GM19025 (cell line): Measurements from ENCODE around the gene C16orf46.

Experiments
- ATAC-seq: cut with Tn5 transposase; IDR thresholded peaks from one replicate; pipeline ENCODE4 v1.9.1; 2021; ENCODE audit warnings: mild to moderate bottlenecking, low read depth, moderate library complexity; ENCODE audit not compliant: unreplicated experiment

Gene C16orf46

DNA sequence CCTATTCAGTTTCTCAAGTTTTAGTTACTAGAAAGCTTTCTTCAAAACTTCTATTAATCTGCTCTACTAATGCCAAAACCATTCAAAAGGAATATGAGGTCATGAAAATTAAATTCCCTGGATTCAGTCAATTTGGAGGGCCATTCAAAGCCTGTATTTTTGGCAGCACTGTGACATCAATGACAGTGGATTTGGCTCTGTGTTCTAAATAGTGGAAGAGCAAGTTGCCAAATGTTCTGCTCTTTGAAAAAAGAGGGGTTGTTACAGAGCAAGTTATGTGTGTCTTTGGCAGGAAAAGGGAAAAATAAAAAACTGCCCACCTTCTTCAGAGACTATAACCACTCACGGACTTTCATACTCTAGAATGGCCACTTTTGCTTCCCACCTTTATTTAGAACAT, 3.2 kb upstream of the C16orf46 start:
- ATAC-seq: no peak

DNA sequence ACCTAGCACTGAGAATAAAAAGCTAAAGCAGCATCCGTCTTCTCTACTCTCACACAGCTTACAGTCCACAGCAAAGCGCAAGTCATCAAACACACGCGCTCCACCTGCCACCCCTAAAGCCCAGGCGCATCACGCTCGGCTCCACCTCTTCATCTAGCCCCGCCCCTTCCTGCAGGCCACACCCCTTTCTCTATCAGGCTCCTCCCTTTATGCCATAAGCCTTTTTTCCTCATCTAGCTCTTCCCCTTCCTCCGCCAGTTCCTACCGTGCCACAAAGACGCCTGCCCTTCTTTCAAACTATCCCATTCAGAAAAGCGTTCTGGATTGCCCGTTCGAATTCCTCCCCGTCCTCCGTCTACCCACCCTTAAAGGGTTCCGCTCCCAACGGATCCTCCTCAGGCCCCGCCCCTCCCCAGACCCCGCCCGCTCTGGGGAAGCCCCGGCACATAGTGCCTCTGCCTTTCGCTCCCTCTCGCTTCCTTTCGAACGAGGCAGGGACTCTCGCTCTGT, 417 bp downstream of the C16orf46 start:
- peak; percentile 83 for ATAC-seq

DNA sequence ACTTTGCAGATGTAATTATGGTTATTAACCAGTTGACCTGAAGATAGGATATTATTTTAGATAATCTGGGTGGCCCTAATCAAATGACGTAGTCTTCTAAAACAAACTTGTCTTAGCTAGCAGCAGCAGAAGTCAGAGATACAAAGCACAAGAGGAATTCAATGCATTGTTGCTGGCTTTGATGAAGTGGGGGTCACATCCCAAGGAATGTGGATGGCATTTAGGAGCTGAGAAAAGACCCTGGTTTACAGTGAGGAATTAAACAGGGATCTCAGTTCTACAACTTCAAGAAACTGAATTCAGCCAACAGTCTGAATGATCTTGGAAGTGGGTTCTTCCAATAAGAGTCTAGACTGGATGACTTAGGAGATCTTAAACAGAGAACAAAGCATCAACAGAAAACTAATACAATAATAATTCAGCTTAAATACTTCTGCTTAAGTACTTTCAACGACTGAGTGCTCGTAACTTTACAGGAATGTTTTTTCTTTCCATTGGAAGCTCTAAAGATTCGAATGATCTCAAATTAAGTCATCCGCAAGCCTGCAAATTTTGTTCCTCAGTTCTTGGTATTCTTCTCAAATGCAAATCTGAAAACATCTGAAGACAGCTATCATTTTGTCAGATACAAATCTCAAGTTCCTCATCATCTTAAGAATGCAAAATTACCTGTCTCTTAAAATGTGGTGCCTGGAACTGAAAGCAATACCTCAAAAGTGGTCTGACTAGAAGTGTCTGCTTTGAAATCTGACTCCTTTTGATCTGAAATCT, 3.3 kb downstream of the C16orf46 start:
- no peak for ATAC-seq

DNA sequence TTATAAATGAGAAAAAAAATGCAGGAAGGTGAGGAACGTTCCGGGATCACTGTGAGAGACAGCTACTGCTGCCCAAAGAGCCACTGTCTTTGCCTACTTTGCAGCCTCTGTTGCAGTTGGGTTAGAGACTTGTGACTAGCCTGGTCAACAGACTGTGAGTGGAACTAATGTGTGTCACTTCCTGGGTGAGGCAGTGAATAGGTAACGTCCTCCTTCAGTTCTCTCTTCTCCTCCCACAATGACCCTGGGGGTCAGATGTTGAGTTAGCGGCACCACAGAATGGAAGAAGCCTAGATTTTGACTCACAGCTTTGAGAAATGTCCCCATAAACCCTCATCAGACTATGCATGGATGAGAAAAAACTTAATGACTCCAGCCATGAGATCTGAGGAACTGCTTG, 5.2 kb downstream of the C16orf46 start:
- ATAC-seq: no peak

DNA sequence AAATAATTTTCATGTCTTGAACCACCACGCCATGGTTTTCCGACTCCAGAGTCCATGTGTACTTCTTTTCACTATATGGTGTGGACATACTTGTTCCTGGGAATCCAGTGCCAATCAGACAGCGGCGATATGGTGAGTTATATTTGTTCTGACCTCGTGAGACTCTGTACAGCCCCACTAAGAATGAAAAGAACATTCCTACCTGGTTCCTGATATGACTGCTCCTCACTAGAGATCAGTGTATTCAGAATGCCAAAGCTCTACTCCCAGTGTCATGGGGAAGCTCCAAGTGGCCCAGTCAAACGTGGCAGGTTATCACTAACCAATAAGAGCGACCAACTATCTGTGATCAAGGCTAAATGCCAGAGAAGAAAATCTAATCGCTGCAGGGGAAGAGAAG, 6.1 kb downstream of the C16orf46 start:
- ATAC-seq: no peak

DNA sequence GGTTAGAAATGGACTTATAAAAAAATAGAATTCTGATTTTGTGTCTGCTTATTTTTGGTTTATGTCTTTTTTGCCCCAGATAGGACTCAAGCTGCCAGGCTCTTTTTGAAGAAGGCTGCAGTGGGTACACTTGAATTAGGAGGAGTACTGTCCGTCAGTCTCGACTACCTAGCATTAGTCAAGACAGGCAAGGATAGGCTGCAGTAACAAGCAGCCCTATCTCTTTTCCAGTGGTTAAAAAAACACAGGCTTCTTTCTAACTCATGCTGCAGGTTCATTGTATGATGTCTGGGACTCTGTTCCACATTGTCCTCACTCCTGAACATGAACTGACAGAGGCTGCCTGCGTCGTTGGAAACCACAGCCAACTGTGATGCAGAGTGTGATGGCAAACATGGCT, 8.0 kb downstream of the C16orf46 start:
- ATAC-seq: no peak

DNA sequence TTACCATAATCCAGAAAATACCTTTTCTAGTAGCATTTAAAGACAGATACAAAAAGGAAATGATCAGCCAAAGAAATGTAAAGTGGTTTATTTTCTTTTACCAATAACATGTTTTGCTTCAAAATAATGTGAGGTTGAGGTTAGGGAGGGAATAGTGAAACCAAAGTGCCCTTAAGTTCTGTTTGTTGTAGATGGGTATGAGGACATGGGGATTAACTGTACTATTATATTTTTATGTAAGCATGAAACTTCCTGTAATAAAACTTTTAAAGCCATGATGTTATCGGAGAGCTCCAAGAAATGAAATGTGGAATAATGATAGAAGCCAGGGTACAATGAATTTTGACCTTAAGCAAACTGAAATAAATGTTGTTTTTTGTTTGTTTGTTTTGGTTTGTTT, 9.9 kb downstream of the C16orf46 start:
- ATAC-seq: no peak

DNA sequence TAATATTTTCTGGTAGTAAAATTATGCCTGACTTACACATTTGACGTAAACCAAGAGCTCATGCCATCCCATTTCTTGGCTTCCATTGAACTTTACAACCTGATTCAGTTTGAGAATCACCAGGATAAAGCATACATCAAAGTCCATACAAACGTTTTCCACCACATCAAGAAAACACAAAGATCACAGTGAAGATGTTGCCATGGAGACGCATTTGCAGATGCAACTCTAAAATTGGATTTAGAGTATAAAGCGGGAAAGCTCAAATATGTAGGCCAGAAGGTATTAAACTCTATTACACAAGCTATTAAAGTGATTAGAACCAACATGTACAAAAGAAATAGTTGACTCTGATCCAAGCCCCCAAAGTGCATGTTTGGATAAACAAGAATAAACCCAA, 10.4 kb downstream of the C16orf46 start:
- no peak for ATAC-seq

DNA sequence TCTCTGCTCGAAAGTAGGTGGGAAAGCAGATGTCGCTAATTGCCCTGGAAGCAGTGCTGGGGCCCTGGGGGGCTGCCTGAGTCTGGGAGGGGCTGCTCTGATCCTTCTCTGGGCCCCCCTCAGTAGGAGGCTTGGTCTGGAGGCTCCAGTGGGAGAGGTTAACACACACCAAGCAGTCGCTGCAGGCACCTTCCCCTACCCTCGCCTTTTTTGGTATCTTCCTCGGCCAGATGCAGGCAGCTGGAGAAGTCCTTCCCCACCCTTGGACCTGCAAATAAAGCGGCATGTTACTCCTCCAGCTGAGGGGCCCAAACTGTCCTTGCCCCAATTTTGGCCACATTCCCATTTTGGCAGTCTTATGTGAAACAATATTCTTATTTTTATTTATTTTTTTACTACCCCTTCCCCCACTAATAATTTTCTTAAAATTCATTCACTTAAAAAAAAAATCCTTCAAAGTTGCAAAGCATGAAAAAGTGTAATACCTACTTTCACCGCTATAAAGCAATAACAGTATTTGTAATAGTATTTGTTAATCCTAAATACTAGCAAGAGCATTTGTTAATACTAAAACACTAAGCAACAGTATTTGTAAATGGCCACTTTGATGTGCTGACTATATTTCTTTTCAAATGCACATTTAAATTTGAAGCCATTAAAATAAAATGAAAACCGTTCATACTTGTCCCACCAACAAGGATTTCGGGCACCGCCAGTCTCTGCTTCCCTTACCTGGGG, 15.0 kb downstream of the C16orf46 start:
- no peak for ATAC-seq

DNA sequence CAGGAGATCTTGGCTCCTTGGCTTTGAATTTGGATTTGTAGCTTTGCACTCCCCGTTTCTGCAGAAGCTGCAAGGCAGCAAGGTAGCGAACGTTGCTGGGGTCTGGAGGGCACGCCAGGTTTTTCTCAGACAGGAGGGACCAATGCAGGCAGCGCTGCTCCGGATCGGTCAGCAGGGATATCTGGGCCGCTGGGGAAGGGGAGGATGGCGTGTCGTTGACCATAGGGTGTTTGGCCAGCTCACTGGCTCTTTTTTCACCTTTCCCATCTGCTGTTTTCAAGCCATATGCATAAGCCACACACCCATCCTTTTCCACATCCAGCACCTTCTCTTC, 15.8 kb downstream of the C16orf46 start:
- no peak for ATAC-seq

DNA sequence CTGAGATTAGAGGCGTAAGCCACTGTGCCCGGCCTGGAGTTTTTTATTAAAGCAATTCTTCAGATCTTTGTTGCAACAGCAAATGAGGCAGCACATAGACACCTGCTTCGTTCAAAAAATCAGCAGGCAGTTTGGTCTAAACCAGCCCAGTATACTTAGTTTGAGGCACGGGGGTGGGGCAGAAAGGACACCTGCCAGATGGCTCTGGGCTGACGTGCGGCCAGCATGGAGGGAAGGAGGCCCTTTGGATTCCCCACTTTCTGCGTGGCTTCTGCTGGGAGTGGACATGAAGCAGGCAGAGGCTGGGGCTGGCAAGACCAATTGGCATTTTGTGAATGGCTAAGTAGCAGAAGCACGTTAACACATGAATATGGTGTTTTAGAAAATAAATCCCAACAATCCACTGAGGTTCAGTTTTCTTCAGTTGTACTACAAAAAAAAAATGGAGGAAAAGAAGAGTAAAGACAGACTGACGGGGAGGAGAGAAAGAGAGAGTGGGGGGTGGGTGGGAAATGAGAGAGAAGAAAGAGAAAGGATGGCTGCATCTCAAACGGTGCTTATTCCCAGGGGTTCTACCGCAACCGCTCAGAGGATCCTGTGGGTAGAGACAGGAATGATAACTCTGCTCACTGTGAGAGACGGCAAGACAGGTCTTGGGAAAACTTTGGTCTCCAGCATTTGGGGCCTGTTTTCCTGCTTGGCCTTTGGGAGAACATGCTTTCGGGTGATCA, 16.3 kb downstream of the C16orf46 start:
- ATAC-seq: no peak

DNA sequence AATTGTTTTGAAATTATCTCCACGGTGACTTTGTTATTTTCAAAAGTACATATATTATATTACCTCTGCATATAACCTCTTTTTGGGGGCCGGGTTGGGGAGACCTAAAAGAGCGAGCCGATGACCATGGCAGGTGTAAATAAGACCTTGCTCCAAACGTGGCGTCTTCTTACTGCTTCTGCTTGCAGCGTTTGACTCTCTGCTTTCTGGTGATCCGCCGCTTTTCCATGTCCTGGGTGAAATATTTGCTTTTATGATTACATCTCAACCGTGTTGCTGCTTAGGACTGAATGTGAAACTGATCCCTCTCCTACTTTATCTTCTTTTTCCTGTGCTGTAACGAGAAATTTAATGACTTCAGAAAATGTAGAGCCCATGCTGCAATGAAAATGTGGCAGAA, 23.3 kb downstream of the C16orf46 start:
- ATAC-seq: no peak

DNA sequence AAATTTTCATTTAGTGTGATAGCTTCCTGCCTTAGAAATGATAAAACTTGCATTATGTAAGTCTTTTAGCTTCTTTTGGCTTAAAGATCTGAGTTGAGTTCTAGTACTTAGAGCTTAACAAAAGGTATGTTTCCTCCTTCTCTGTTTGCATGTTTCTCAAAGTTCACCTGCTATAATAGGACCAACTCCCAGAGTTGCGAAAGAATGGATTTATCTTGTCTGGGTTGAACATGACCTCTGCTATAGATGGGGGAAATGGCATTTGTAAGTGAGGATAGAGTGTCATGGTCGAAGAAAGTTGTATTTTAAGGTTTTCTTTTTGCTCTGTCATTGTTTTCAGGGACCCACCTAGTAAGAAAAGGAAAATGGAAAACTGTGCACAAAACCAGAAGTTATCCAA, 34.2 kb downstream of the C16orf46 start:
- no peak for ATAC-seq

DNA sequence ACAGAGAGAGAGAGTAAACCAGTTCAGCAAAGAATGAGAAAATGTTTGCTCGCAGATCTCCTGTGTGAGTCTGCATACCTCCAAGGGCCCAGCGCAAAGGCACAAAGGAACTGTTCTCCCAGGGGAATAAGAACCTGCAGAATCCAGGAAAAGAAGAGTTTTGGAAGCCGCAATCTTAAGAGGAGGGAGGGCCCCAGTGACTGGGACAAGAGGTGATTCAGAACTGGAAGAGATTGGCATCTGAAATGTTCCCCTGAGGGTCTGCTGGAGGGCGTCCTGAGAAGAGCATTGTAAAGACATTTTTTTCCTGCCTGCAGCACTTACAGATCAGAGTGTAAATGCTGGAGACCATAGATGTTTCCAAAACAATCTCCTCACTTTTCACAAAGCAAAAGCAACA, 35.3 kb downstream of the C16orf46 start:
- ATAC-seq: no peak

DNA sequence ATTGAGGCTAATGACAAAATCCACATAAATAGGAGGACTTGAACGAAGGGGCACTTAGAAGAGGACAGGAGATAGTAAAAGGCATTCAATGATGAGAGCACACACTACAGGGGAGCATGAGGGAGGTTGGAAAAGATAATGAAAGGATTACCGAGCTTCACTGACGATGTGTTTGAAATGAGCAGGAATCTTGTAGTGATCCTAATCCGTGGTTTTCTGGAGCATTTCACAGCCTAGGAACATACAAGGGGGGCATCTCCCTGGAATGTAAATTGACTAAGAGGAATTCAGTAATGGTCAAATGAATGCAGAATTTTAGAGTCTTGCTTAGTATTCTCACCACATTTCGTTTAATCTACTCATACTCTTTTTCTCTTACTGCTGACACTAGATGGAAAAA, 36.2 kb downstream of the C16orf46 start:
- ATAC-seq: no peak

DNA sequence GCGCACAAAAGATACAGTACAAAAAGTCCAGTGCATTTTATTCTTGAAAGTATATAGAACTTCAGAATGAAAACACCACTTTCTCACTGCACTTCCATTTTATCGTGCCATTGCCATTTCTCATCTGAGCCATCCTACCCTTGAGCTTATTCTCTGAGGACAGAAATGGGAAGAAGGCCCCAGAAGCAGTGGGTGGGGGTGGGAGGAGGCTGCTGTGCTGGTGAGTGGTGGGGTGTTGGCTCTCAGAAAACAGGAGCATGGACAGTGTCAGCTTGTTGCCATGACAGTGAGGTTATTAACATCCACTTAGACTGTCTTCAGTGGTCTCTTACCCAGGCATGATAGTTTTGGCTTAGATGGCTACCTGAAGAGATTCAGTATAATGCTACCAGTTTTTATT, 36.9 kb downstream of the C16orf46 start:
- no peak for ATAC-seq

DNA sequence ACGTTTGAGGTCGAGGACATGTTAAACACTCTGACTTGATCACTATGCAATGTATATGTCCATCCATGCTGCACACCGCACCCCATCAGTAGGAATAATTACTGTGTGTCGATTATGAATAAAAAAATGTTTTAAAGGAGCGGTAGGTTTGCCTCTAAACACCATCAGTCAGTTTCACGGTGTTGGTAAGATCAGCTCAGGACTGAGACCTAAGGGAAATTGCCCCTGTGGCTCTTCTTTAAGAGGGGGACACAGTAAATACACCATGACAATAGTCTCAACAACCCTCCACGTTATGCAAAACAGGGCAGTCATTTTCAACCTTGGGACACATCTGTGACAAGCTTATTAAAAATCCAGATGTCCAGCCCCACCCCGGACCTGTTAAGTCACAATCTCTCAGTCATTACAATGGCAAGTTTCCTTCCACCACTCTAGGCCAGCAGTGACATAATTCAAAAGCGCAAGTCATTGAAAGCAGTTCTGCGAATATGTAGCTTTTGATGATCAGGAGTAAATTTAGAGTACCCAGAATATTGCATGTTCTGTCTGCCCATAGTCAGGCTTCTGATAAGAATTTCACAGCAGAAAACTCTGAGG, 40.2 kb downstream of the C16orf46 start:
- no peak for ATAC-seq

DNA sequence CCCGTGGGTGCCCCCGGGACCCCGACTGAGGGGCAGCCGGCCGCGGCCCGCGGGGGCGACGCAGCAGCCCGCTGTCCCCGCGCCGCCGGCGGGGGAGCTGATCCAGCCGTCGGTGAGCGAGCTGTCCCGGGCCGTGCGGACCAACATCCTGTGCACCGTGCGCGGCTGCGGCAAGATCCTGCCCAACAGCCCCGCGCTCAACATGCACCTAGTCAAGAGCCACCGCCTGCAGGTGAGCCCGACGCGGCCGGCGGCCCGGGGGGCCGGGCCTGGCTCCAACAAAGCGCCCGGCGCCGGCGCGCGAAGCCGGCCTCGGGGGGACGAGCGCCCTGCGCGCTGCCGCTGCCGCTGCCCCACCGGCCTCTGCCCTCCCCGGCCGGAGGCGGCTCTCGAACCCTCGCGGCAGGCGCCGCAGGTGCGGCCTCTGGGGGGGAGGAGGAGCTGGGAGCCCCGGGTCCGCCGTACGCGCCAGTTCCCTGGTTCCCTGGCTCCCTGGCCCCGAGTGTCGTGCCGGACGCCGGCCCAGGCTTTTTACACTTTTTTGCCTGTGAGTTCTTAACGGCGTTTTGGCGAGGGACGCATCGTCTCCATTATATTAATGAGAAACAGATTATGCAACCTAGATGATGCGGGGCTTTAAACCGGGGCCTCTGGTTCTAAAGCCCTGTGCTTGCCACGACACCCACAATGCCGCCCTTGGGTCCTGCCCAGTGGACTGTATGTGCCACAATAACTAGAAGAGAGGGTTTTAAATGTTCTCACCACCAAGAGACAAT, 40.9 kb downstream of the C16orf46 start:
- peak; percentile 50 for ATAC-seq

DNA sequence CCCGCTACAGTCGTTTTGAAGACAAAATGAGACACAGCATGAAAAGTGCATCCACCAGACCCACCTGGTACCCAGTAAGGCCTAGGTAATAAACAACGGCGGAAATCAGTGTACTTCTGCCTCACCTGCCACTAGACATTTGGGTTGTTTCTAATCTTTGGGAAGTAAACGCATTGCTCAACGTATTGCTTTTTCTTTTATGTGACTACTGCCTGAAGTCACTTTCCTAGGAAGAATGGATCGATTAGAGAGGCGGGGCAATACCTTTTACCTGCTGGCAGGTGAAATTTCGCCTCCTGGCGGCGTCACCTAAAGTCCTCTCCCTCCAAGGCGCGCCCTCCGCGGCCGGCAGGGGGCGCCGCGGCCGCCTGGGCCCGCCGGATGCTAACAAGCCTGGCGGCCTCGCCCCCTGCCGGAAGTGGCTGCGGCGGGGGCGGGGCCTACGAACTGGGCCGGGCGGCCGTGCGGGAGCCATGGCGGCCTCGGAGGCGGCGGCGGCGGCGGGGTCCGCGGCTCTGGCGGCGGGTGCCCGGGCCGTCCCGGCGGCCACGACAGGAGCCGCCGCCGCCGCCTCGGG, 41.6 kb downstream of the C16orf46 start, which contains the start of gene ATMIN:
ATMIN (plus strand) TSS at position 445 of the 577 bp plus-strand sequence; CDS start at position 474, 29 bp downstream.
- ATAC-seq: peak; percentile 89
